Liver (tissue), 3 donors: ENCODE measurements around the gene RRP8.

ENCODE experiments used
- ATF3 ChIP-seq: IDR thresholded peaks from 2 replicates; pipeline ENCODE4 v1.6.1; 2016; ENCODE audit warnings: antibody characterized with exemption
- CTCF ChIP-seq: fragments of 150-350 bp; IDR thresholded peaks from 2 replicates; pipeline ENCODE4 v1.5.1; 2017; ENCODE audit warnings: improper control_type of control experiment, low read depth, low read length; ENCODE audit not compliant: missing input control
- EGR1 ChIP-seq, 2 donors: IDR thresholded peaks; 2 replicates each; pipeline ENCODE4 v1.6.1; 2016 to 2018; ENCODE audit warnings: antibody characterized with exemption in 2 of 2, low read depth in 2 of 2
- FOXA1 ChIP-seq: IDR thresholded peaks from 2 replicates; pipeline ENCODE4 v1.6.1; 2016; ENCODE audit warnings: antibody characterized with exemption
- GABPA ChIP-seq, 2 donors: IDR thresholded peaks in 1 of 2; conservative IDR thresholded peaks in 1 of 2; 2 replicates each; pipeline ENCODE4 v1.6.1; 2016; ENCODE audit warnings: antibody characterized with exemption in 2 of 2, mild to moderate bottlenecking in 1 of 2, moderate library complexity in 1 of 2
- JUND ChIP-seq, 2 donors: IDR thresholded peaks; 2 replicates each; pipeline ENCODE4 v1.6.1; 2016; ENCODE audit warnings: antibody characterized with exemption in 2 of 2
- MAX ChIP-seq: IDR thresholded peaks from 2 replicates; pipeline ENCODE4 v1.6.1; 2016; ENCODE audit warnings: antibody characterized with exemption
- NR2F2 ChIP-seq: IDR thresholded peaks from 2 replicates; pipeline ENCODE4 v1.6.1; 2016; ENCODE audit warnings: antibody characterized with exemption
- RAD21 ChIP-seq, 2 donors: IDR thresholded peaks; 2 replicates each; pipeline ENCODE4 v1.6.1; 2016; ENCODE audit warnings: antibody characterized with exemption in 2 of 2, mild to moderate bottlenecking in 2 of 2
- REST ChIP-seq: IDR thresholded peaks from 2 replicates; pipeline ENCODE4 v1.6.1; 2016; ENCODE audit warnings: antibody characterized with exemption, mild to moderate bottlenecking
- RXRA ChIP-seq, 2 donors: IDR thresholded peaks; 2 replicates each; pipeline ENCODE4 v1.6.1; 2017 to 2018; ENCODE audit warnings: antibody characterized with exemption in 2 of 2, mild to moderate bottlenecking in 1 of 2
- TAF1 ChIP-seq: conservative IDR thresholded peaks from 2 replicates; pipeline ENCODE4 v1.6.1; 2016; ENCODE audit warnings: antibody characterized with exemption, mild to moderate bottlenecking
- YY1 ChIP-seq: IDR thresholded peaks from 2 replicates; pipeline ENCODE4 v1.6.1; 2016; ENCODE audit warnings: antibody characterized with exemption, mild to moderate bottlenecking
- ZBTB33 ChIP-seq: IDR thresholded peaks from 2 replicates; pipeline ENCODE4 v1.6.1; 2016; ENCODE audit warnings: antibody characterized with exemption
- donor health status: healthy.
- donor health status: healthy.

GRCh38 chr11:6578134-6578533 is 25.3 kb downstream of the RRP8 start:
- TF ChIP-seq CTCF: no peak
- no peak for TF ChIP-seq REST
- TF ChIP-seq MAX: no peak
- TF ChIP-seq RAD21 (IDR thresholded peaks at IDR 0.05): no peak
- TF ChIP-seq EGR1 (IDR thresholded peaks at IDR 0.05; ENCODE audit: low read depth in 2 of 2): no peak
- TF ChIP-seq YY1: no peak
- no peak for TF ChIP-seq TAF1
- TF ChIP-seq ATF3: no peak
- no peak for TF ChIP-seq JUND (IDR thresholded peaks at IDR 0.05)
- no peak for TF ChIP-seq FOXA1
- TF ChIP-seq ZBTB33: no peak
- TF ChIP-seq RXRA (IDR thresholded peaks at IDR 0.05): no peak
- no peak for TF ChIP-seq NR2F2
- no peak for TF ChIP-seq GABPA (IDR thresholded peaks at IDR 0.05 in 1 of 2, conservative IDR thresholded peaks at IDR 0.05 in 1 of 2)
